Measurements from ENCODE around the gene AMIGO3. TPM values are rescaled to one million over a fixed set of nuclear protein-coding genes. Genes with fewer than 3 reads are reported as not detected.

Gene AMIGO3
- total and polyA plus RNA-seq, 10 of the 15 experiments (the other 5 are each of a cell fraction or from before 2014, with no cell fraction given) = 0.07 to 1.3 (median 0.44) TPM; not detected in 3

GRCh38 chr3:49757197-49757596, 37.7 kb upstream of the AMIGO3 start (continued):
- TF ChIP-seq ZBTB33 (IDR thresholded peaks at IDR 0.05) = no peak
- no peak for TF ChIP-seq IRF4 (IDR thresholded peaks at IDR 0.05; ENCODE audit: low read depth, low read length)
- TF ChIP-seq POLR2AphosphoS2 (IDR thresholded peaks at IDR 0.05; ENCODE audit: low read depth, low read length) = no peak

- Histone ChIP-seq H3K4me3 (no peak overlapping the region), H3K27ac (ENCODE audit: control insufficient read depth, insufficient read depth) (no peak overlapping the region), H4K20me1 (ENCODE audit: control insufficient read depth, insufficient read depth) (no peaks in the 10 kb centered on the region; the same call in 1 of the 2 replicates), H2AFZ (ENCODE audit: control insufficient read depth, low read depth, low read length) (no peak overlapping the region), H3K4me1 (ENCODE audit: control insufficient read depth, insufficient read depth, low read length) (no peaks in the 10 kb centered on the region), H3K27me3 (replicated peaks in 1 of 2; ENCODE audit: control insufficient read depth in 2 of 2, insufficient read depth in 2 of 2, low read length in 1 of 2) (no peaks in the 10 kb centered on the region), H3K79me2 (ENCODE audit: control insufficient read depth, insufficient read depth, low read length) (no peaks in the 10 kb centered on the region), H3K4me2 (ENCODE audit: control insufficient read depth, insufficient read depth) (no peak overlapping the region), H3K9ac (ENCODE audit: control insufficient read depth, insufficient read depth, low read length) (no peak overlapping the region), H3K36me3 (ENCODE audit: control insufficient read depth in 2 of 2, insufficient read depth in 2 of 2, low read length in 1 of 2) (no peaks in the 10 kb centered on the region; a peak in 1 of 4 replicates), H3K9me3 (replicated peaks; ENCODE audit: control insufficient read depth, insufficient read depth, low read length) (no peaks in the 10 kb centered on the region)
- FAIRE-seq = no peak
- no peak for ATAC-seq
- RAD21 ChIA-PET (ENCODE audit: unreplicated experiment) = no interaction called here
- intact Hi-C loops (cut with micrococcal nuclease; ENCODE audit: unreplicated experiment) (no loop called here), in situ Hi-C loops (cut with MboI) (no loop called here)
- 56% methylated on average over 1 of the region's 1 CpG for WGBS (ENCODE audit: insufficient coverage, insufficient replicate concordance, low lambda C conversion rate, missing lambda C conversion rate)
- TF ChIP-seq GATAD2B (conservative IDR thresholded peaks at IDR 0.05; ENCODE audit: low read depth) (no peak), BMI1 (IDR thresholded peaks at IDR 0.05; ENCODE audit: borderline replicate concordance) (no peak), SREBF2 (IDR thresholded peaks at IDR 0.05; ENCODE audit: low read length) (no peak), HDAC2 (IDR thresholded peaks at IDR 0.05) (no peak), YBX1 (IDR thresholded peaks at IDR 0.05) (no peak)
- CTCF ChIA-PET = interaction anchor here (1.3 to 1.6 kb wide), 2 partner anchors 17 to 216 kb away, joined by 3 to 5 read pairs; no protein-coding TSS in a partner anchor
- BruUV-seq (replicated peaks) = no TSS peak
- POLR2A ChIA-PET = no interaction called here
- DNase-seq (ENCODE audit: low read depth, low spot score) = no peak
- SMC1A ChIA-PET (ENCODE audit: uncharacterized antibody, unreplicated experiment) = no interaction called here
These were observed 36.6 kb upstream of the AMIGO3 start for GRCh38 chr3:49756036-49756435.

Measured in GM12878 (cell line).